GM21529 (cell line): ENCODE measurements around the gene MRPL32.

Source experiments
- ATAC-seq: cut with Tn5 transposase; IDR thresholded peaks from one replicate; pipeline ENCODE4 v1.9.1; 2021; ENCODE audit not compliant: unreplicated experiment

The MRPL32 gene

GRCh38 chr7:42964293-42964692 is 32.1 kb downstream of the MRPL32 start:
- ATAC-seq: no peak

- peak; percentile 55 for ATAC-seq
Measured at GRCh38 chr7:42964849-42965805, 33.0 kb downstream of the MRPL32 start.

GRCh38 chr7:42967391-42967790 is 35.2 kb downstream of the MRPL32 start:
- ATAC-seq: no peak

- no peak for ATAC-seq
Measured at GRCh38 chr7:42972699-42973500, 40.7 kb downstream of the MRPL32 start.

GRCh38 chr7:42976371-42976770 is 44.2 kb downstream of the MRPL32 start:
- ATAC-seq: no peak

GRCh38 chr7:42978496-42978895 is 46.3 kb downstream of the MRPL32 start:
- ATAC-seq: no peak

GRCh38 chr7:42980084-42980483 is 47.9 kb downstream of the MRPL32 start:
- no peak for ATAC-seq

GRCh38 chr7:42980514-42980913 is 48.3 kb downstream of the MRPL32 start:
- ATAC-seq: no peak

- ATAC-seq: no peak
Measured at GRCh38 chr7:42981601-42982000, 49.4 kb downstream of the MRPL32 start.

- no peak for ATAC-seq
Measured at GRCh38 chr7:42982604-42983115, 50.5 kb downstream of the MRPL32 start.

- ATAC-seq: no peak
Measured at GRCh38 chr7:42984137-42984536, 52.0 kb downstream of the MRPL32 start.

- ATAC-seq: no peak
Measured at GRCh38 chr7:42986213-42986612, 54.0 kb downstream of the MRPL32 start.

- no peak for ATAC-seq
Measured at GRCh38 chr7:42986781-42987248, 54.6 kb downstream of the MRPL32 start.
